Measurements from ENCODE around the gene TENT4B.

TENT4B gene

DNA sequence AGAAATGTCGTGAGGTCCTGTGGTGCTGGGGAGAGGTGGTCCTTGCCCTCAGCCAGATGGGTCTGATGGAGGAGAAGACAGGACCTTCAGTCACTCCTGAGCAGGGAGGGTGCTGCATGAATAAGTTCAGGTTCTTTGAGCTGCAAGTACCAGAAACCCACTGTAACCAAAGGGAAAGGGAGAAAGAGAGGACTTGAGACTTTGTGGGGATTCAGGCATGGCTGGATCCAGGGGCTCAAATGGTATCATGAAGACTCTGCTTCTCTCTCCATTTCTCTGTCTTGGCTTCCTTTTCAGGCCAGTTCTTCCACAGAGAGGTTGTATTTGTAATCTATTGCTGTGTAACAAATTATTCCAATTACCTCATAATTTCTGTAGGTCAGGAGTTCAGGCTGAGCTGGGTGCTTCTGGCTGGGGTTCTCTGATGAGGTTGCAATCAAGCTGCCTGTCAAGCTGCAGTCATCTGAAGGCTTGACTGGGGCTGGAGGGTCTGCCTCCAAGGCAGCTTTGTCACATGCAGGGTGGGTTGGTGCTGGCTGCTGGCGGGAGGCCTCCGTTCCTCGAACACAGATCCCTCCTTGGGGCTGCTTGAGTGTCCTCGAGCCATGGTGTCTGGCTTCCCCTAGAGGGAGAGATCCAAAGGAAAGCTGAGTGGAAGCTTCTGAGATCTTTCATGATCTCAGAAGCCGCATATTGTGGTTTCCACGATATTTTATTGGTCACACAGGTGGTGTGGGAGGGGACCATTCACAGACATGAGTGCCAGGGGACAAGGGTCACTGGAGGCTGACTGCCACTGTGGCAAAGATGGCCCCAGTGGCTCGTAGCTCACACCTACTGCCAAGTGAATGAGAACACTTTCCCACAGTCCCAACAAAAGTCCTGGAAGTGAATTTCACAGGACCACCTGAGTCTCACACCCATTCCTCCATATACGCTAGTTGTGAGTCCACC lies 107.4 kb downstream of the TENT4B start:
- DNase-seq, result no peak

DNA sequence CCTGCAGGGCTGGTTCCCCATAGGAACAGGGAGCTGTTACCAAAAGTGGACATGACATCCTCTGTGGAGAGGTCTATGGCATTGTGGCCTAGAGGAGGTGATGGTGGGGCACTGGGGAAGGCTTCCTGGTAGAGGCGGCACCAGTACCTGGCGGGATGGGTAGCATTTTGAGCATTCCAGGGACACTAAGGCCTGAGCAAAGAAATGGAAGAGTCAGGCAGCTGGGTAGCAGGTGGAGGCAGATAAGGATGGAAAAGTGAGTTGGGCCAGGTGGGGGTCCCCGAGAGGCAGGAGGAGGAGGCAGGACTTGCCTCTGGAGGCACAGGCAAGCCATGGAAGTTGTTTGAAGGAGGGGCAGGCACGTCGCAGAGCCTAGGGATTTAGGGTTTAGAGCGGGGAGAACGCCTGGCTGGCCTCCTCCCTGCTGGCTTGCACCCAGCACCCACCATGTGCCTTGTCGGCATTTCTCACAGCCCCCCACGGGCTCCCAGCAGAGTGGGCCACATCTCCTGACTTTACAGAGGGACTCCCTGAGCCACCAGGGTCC lies 108.1 kb downstream of the TENT4B start:
- no peak for DNase-seq

DNA sequence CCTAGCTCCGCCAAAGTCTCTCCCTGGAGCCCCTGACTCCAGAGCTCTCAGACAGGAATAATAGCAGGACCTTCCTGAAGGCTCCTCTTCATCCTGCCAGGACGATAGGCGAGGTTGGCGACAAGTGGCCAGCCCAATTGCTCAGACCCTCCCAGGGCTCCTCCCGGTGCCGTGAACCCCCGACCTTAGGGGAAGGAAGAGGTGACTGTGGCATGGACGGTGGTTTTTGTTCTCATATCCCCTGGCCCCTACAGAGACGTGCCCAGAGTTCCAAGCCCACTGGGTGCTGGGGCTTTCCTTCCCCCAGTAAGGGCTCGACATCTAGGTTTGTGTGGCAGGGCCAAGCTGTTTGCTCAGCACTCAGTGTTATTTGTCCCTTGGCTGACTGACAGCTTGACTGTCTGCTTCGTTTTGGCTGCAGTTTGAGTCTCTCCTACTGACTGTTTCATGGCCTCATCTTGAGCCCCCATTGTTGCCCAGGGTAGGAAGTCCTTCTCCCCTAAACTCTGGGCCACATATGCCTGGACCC lies 108.7 kb downstream of the TENT4B start:
- DNase-seq, result no peak

DNA sequence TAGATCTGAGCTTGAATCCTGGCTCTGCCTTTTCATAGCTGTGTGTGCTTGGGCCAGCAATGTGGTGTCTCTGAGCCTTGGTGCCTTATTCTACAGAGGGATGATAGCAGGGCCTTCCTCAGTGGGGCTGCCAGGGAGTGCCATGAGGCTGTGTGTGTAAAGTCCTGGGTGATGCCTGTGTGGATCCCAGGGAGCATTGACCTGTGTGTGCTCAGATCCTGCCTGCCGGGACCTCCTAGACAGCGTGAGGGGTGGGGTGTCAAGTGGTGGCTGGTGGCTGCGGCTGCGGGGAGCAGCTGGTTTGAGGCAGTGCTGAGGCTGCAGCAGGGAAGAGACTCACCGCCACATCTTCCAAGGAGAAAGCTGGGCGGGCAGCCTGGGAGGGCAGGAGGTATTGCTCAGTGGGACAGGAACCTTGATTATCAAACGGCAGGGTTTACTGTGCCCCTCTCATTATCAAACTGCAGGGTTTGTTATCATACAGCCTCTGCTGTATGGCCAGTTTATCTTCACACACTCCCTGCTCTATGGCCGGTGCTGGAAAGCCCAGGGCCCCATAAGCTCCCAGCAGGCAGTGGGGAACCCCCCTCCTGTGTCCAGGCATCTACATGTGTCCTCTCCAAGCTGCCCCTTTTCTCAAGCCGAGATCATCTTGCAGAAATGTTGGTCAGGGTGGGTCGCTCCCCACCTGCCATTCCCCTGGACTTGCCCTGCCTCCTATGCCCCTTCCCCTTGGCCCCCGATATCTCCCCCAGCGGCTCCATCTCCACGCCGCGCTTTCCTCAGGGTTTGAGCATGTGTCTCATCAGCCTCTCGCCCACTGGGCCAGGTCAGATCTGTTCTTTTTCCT lies 110.2 kb downstream of the TENT4B start:
- no peak for DNase-seq

DNA sequence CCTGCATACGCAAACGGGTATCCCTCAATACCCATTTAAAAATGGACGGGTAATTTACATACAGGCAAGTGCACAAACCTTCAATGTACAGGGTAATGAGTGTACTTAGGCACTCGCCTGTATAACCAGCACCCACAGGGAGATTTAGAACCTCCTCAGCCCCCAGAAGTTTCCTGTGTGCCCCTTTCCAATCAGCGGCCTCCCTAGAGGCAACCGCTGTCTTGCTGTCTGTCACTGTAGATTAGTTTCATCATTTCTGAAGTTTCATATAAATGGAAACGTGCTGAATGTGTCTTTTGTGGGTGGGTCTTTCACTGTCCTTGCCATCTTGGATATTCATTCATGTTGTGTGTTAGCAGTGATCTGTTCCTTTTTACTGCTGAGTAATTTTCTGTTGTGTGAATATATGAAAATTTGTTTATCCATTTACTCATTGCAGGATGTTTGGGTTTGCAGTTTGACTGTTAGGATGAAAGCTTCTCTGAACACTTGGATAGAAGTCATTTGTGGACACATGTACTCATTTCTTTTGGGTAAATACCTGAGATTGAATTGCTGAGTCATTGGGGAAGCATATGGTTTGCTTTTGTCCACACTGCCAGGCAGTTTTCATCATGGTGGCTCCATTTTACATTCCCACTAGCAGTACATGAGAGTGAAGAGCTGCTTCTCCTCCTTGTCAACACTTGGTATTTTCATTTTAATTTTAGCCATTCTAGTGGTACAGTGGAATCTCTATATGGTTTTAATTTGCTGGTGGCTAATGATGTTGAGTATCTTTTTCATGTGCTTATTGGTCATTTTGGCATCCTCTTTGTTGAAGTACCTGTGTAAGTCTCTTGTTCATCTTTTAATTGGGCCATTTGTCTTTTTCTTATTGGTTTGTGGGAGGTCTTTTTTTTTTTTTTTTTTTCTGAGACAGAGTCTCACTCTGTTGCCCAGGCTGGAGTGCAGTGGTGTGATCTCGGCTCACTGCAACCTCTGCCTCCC lies 111.1 kb downstream of the TENT4B start:
- DNase-seq, result no peak

DNA sequence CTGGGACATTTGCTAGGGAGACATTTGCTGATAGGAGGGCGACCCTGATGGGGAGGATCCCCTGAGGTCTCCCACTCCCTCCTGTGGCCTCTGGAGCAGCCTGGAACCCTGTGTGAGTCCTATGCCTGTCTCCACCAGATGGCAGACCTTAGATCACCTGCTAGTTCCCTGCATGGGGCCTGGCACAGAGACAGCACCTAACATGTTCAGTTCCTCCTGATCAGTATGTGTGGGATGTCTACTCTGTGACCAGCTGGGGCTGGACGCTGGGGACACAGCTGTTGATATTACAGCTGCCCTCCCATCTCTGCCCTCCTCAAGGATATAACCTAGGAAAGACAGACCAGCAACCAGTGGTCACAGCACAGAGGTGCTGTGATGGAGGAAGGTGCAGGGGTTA lies 112.2 kb downstream of the TENT4B start:
- no peak for DNase-seq

DNA sequence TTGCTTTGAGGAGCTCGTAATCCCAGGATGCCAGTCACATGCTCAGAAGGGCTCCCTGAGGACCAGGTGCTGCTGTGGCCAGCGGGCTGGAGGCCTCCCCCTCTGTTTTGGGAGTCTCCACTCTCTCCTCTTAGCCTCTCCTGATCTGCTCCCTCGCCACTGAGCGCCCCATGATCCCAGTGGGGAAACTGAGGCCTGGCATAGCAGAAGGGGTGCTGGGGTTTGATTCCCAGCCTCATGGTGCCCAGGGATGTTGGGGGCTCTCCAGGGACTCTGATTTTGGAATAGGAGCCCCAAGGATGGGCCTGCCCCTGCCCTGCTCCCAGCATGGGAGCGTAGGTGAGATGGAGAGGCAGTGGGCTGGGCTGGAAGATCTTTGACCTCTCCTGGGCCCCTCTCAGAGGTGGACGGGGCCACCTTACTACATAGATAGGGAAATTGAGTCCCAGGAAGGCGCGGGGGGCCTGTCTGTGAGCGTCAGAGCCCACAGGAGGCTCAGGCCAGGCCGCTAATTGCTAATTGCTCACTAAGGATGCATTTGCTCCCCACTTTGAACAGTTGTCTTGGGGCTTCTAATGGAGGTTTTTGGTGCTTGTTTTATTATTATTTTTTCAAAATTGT lies 112.7 kb downstream of the TENT4B start:
- no peak for DNase-seq

DNA sequence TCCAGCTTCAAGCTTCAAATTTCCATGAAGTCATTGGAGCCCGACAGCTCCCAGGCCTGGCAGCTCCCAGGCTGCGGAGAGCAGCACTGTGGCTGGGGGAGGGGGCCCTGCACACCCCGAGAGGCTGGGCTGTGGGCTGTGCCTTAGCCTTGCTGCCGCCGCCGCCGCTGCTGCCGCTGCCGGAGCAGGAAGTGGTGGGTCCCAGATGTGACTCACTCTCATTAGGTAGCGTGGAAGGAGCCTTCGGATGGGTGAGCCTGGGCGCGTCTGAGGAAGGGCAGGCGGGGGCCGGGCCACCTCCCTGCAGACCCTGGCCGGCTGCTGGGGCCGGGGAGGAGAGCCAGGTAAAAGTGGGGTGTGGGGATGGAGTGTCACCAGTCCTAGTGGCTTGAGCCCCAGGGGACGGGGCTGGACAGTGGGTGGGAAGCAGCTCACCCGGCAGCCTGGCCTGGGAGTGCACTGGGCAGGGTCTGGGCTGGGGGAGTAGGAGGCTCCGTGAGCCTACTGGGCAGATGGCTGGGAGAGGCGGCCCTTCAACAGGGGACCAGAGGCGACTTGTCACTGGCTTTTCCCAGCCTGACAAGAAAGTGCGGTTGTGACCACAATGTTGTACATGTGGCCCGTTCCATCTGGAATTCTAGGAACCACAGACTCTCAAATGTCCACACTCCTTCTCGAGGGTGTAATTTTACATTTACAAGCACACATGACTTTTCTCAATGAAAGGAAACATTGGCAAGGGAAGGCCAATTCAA lies 113.4 kb downstream of the TENT4B start, which contains the start of gene ADCY7:
Gene ADCY7, plus strand, starts transcription at position 215 of the 755 bp plus-strand sequence. CDS start 21,629 bp downstream, outside the sequence.
- no peak for DNase-seq

DNA sequence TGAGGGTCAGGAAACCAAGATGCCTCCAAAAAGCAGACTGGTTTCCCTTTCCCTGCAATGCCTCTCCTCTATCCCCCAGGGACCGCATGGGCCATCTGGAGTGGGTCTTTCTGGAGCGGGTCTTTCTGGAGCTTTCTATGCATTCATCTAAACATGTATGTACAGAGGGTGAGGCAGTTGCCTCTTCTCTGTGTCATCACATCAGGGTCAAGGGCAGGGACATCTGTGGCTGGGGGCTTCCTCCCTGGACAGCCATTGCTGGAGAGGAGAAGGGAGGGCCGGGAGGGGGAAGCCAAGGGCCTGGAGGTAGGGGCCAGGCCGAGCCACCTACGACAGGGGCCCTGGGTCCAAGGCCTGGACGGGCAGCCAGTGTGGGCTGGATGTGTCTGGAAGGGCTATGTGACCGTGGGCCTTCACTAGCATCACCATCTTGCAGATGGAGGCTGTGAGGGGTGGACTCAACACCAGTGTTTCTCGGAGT lies 114.1 kb downstream of the TENT4B start:
- DNase-seq, result no peak

DNA sequence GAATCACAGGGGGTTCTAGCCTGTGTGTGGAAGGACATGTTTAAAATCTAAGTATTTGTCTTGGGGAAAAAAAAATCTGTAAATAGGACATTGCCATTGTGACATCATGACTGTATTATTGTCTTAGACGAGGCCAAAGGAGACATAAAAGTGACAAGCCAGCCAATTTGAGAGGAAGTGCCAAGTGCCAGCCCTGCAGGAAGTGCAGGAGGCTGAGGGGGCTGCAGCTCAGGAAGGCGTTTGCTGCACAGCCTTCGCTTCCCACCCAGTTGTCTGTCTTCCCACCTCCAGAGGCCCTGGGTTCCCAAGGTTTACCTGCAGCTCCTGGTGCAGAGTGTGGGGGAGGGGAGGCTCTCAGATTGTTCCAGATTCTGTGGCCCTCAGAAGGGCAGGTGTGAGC lies 114.5 kb downstream of the TENT4B start:
- no peak for DNase-seq

DNA sequence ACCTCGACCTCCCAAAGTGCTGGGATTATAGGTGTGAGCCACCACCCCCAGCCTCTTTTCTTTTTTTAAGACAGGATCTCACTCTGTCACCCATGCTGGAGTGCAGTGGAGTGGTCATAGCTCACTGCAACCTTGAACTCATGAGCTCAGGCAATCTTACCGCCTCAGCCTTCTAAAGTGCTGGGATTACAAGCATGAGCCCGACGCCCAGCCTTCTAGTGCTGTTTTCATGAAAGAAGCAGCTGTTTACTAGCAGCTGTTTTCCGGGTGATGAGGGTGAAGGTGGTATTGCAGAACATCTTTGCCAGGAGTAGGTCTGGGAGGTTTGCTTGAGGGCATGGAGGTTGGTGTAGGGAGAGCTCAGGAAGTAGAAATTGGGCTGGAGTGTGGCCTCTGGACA lies 115.2 kb downstream of the TENT4B start:
- no peak for DNase-seq

DNA sequence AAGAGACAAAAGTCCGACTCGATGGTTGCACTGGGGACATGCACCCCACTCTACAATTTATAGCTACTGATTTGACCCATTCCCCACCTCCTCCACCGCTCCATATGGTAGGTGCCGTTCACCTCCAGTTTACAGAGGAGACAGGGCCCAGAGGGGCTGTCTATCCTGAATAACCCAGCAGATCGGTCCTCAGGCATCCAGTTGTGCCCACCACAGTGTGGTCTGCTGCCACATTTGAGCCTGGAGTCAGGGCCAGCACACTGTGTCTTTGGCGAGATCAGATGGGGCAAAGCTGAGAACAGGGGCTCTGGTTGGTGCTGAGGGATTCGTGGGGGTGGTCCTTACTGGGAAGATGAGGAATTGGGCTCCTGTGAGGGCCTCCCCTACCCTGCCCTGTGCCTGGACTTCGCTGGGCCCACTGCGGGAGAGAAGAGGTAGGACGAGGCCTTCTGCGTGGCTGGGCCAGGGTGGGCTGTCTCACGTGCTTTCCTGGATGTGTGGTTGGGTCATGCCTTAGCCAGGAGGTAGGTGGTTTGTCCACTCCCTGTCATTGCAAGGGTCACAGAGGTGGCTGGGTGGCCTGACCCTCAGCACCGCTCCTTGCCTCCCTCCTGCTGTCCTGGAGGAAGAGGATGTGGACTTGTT lies 116.1 kb downstream of the TENT4B start:
- DNase-seq, result no peak

DNA sequence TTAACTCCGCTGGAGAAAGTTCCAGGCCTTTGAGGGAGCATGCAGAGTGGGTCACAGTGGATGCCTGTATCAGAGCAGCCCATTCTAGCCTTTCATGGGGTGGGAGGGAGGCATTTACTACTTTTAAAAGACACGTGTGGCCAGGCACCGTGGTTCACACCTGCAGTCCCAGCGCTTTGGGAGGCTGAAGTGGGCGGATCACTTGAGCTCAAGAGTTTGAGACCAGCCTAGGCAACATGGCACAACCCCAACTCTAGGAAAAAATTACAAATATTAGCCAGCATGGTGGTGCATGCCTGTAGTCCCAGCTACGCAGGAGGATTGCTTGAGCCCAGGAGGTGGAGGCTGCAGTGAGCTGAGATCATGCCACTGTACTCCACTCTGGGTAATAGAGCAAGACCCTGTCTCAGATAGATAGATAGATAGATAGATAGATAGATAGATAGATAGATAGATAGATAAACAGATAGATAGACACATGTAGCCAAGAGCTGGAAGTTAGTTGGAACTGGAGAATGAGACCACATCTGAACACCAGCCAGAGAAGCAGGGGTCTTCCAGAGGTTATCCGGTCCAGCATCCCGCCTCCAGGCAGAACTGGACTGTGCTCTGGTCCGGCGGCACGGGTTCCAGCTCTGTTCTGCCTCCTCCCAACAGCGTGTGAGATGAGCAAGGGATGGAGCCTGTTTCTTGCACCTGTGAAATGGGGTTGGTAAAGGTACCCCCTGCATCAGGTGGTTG lies 116.8 kb downstream of the TENT4B start:
- no peak for DNase-seq

DNA sequence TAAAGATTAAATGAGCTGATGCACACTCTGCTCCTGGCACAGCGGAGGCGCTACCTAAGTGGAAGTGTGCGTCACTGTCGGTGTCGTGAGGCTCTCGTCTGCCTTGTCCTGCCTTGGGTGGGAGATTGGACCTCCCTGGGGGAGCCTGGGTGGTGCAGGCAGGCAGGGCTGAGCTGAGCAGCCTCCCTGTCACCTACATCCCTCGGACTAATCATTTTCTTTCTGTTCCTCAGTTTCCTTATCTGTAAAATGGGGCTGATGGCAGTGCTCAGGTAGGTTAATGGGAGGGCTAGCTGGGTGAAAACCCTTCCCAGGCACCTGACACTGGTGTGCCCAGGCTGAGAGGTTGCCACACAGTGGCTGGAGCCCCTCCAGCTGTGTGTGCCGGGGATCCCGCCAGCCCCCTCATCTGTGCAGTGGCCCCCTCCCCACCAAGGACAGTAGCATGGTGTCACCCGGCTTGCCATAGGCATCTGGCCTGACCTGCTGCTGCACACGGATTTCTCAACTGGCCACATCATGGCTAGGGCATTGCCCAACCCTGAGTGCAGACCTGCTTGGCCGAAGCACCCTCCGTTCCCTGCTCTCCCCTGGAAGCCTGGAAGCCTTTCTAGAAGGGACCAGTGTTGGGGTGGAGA lies 117.5 kb downstream of the TENT4B start:
- DNase-seq, result no peak

DNA sequence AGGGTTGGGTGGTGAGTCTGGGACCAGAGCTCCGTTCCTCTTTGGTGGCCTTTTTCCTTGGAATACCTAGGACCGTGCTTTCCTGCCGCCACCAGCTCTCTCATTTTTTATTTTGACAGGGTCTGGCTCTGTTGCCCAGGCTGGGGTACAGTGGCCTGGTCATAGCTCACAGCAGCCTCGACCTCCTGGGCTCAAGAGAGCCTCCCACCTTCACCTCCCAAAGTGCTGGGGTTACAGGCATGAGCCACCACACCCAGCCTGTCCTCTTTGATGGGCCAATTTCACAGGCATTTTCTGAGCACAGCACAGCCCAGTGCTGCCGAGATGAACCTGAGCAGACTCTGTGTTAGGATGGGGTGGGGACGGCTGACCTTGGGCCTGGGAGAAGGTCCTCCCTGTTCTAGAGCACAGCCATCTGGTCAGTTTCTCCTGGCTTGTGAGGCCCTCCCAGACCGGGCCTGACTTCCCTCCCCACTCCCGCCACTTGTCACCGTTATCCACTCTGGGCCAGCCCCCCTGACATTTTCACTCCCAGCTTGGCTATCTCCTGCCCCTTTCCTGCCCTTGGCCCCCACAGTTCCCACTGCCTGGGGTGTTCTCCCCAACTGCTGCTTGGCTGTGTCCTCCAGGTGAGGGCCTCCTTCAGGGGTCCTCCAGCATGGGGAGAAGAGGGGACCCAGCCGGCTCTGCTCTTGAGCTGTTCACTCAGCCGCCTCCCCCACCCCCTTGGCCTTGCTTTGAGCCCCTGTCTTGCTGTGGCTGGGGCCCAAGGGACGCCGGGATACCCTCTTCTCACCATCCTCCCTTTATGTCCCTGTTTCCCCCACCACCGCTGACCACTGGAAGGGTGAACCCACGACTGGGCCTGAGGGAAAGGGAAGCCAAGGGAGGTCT lies 118.3 kb downstream of the TENT4B start:
- no peak for DNase-seq

DNA sequence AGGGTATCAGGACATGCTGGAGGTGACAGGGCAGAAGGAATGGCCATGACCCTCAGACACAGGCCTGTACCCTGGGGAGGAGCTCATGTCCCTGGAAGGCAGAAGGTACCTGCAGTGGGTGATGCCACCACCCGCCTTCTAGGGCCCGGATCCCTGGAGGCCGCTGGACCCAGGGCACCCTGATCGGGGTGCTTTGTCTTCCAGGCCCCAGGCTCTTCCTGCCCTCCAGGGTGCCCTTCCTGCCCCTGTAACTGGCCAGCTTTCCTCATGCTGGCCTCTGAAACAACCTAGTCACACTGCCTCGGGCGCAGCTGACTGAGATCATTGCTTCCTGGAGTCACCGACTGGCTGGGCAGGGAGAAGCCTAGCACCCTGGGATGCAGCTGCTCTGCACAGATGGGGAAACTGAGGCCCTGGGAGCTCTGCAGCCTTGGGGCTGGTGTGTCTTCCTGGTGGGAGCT lies 119.0 kb downstream of the TENT4B start:
- DNase-seq, result no peak

DNA sequence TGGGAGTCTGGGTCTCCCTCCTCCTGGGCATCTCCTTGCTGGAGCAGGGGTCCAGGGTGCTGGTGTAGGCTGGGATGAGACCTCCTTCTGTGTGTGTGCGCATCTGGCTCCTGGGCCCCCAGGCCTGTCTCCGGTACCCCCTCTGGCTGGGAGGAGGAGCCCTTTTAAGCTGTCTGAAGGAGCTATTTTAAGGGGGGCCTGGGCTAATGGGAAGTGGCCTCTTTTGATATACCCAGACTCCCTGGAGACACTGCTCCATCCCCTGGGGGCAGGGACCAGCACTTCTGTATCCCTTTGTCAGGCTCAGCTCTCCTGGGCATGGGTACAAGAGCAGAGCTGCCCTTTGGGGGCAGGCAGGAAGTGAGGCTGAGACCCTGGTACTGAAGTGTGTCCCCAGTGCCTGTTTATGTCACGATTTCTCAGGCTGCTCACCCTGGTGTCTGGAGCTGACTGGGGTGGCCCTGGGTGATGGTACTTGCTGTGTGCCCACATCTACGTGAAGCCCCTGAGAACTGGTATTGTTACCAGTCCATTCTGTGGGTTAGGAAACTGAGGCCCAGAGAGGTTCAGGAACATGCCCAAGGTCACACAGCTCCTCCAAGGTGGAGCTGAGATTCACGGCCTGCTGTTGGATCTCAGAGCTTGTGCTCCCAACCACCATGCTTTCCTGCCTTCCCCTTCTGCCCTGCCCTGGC lies 119.7 kb downstream of the TENT4B start:
- no peak for DNase-seq

All from NCI-H187 (cell line).